HG02678 (cell line): ENCODE data around the gene PLPP3.

ENCODE experiments used
- ATAC-seq: cut with Tn5 transposase; IDR thresholded peaks from one replicate; pipeline ENCODE4 v1.9.1; 2021; ENCODE audit warnings: mild to moderate bottlenecking, moderate library complexity; ENCODE audit not compliant: unreplicated experiment

The PLPP3 gene

GRCh38 chr1:56468518-56468917, 110.8 kb downstream of the PLPP3 start:
- no peak for ATAC-seq

DNA sequence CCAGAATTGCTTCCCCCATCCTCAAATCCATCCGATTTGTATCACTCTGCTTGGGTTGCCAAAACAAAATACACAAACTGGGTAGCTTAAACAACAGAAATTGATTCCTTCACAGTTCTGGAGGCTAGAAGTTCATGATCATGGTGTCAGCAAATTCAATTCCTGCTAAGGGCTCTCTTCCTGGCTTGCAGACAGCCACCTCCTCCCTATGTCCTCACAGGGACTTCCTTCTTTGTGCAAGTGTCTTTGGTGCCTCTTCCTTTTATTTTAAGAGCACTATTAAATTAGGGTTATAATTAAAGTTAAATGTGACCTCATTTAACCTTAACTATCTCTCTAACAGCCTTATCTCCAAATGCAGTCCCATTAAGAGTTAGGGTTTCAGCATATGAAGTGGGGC, 112.8 kb downstream of the PLPP3 start:
- no peak for ATAC-seq

DNA sequence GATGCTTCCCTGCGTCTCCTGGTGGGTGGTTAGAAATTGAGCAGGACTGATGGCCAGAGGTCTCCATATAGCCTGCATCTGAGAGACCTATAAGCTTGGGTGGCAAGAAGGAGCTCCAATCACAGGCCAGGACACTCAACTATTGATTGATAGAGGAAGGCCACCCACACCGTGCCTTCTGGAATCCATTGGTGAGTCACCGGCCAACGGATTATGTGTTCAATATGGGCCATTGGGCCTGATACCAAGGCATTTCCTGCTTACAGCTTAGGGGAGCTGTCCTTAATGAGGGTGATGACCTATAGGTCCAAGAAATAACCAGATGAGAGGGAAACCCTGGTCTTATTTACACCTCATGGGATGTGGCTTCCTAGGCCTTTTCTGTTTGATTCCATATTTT, 115.1 kb downstream of the PLPP3 start:
- no peak for ATAC-seq

GRCh38 chr1:56463376-56463775, 116.0 kb downstream of the PLPP3 start:
- ATAC-seq = no peak

DNA sequence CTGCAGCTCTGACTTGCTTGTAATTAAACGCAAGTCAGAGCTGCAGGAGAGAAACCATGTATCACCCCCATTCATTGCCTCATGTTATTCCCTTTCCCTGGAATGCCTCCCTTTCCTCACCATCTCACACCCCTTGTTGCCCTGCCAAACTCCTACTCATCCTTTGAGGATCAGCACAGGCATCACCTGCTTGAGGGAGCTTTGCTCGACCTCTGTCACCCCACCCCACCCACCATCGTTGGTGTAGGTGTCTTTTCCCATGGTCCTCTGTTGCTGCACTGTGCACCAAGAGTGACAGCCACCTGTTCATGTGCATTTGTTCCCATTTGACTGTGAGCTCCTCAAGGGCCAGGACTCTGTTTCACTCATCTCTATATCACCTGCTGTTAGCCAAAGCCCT, 117.2 kb downstream of the PLPP3 start:
- ATAC-seq = no peak

DNA sequence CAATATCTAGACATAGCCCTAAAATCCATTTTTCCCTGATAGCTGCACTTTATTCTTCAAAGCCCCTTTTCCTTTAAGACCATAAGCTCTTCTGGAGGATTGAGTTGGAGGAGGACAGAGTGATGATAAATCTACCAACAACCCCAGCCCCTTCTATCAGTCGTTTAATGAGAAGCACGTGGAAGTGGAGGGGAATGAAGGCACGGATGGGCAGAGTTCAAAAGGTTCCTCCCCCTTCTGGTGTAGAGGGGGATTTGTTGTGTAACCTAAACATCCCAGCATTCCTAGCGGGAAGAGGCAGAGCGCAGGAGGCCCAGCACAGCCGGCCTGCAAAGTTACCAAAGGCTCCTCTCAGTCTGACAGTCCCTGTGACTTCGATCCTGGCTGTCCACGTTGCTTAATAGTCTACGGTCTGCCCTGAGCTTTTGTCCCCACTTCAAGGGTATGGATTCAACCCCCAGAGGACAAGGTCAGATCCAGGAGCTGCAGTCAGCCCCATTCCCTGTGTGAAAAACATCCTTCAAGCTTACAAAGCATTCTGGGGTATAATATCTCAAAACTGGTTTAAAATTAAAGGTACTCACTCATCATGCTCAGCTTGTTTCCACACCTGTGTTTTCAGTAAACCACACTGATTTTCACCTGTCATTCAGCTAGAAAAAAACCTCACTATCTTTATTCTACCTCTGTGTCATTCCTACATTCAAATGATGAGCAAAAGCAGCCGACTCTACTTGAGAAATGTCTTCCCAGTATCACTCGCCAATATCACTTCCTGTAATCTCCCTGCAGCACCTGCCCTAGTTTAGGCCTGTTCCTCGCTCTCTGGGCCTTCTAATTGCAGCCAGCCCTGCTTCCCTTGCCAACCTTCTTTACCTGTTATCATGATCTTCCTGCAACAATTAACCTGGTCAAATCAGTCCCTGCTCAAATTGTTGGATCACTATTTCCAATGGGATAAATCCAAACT, 117.9 kb downstream of the PLPP3 start:
- ATAC-seq = no peak

GRCh38 chr1:56459260-56459659, 120.1 kb downstream of the PLPP3 start:
- no peak for ATAC-seq

- no peak for ATAC-seq
These were observed 121.5 kb downstream of the PLPP3 start for GRCh38 chr1:56457756-56458375.

GRCh38 chr1:56456435-56457101, 122.8 kb downstream of the PLPP3 start:
- ATAC-seq = no peak

DNA sequence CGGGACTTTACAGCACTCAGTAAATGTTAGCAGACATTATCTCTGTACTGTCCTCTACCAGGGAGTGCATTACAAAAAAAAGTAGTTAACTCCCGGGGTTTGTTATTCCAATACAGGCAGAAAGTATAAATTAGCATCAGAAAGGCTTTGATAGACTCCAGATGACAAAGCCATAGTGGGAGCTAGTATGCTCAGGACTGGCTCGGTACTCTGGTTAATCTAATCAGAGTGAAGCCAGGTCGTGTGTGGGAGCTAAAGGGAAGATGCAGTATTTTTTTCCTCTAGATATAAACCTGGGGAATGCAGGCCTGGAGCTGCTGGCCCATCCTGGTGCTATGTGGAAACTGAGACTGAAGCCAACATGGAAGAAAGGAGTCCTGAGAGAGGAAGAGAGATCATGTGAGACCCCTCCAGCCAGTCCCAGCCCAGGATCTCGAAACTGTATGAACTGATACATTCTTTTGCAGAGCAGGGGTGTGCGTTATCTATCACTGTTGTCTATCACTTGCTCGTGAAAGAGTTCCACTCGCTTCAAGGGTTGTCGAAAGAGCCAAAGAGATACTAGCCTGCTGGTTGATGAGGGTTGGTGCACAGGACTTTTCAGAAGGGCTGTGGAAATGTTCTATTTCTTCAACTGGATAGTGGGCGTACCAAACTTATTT, 125.8 kb downstream of the PLPP3 start:
- ATAC-seq = no peak

- ATAC-seq = no peak
These were observed 126.3 kb downstream of the PLPP3 start for GRCh38 chr1:56453016-56453415.

DNA sequence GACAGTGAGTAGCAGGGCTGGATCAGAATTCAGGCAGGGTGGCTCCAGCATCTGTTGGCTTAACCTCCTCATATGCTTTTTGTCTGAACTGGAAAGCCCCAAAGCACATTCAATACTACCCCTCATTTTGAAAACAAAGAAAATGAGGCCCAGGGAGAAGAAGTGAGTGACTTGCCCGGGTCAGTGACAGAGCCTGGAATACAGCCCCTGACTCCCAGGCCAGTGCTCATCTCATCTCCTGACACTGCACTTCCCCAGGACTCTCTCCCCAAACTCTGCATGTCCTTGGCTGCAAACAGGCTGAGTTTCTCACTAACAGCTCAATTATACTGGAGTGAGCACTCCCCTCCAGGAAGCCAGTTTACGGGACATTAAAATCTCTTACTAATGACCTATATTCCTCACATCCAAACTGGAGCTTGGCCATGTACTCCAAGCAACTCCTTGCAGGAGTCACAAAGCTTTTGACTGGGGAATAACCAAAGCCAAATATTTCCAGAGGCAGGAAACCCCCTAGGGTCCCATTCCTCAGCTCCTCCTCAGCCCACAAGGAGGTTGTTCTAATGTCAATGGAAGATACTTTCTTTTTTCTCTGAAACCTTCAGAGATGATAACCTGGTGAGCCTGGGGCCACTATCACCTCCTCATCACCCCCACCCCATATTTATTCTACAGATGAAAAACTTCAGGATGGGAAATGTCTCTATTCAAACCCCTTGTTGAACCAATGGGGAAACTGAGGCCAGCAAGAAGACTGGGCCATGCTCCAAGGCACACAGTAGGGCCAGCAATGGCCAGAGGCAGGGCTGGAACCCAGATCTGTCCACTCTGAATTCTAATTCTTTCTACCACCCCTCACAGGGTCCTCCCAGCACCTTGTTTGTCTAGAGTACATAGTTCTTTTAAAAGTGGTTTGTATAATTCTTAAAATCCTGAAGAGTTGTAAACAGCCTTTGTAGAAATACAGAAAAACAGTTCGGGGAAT, 127.0 kb downstream of the PLPP3 start:
- ATAC-seq = no peak

GRCh38 chr1:56451491-56451890, 127.9 kb downstream of the PLPP3 start:
- no peak for ATAC-seq

DNA sequence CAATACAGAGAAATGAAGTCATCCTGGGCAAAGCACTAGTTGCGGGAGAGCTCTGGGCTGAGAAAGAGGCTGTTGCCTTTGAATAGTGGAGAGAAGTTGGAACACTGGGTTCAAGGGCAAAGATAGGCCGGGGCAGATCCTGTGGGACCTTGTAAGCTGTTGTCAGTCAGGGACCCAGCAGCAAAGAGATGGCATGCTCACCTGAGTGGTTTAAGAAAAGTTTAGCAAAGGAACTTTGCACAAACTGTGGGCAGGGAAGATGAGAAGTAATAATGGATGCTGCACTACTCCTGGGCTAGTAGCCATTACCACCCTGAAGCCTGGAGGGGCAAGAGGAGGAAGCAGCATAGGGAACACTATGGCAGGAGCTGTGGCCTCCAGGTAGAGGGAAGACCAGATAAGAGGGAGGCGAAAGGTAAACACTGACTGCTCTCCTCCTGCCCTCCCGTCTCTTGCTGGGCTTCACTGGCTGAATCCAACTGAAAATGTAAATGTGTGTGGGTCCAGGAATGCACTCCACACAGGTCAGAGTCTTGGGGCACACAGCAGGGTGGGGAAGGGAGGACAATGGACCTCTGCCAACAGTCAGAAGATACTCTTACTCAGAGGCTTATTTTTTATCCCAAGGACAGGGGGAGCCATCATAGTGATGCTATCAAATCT, 129.2 kb downstream of the PLPP3 start:
- no peak for ATAC-seq

GRCh38 chr1:56448529-56449300, 130.6 kb downstream of the PLPP3 start:
- ATAC-seq = no peak

DNA sequence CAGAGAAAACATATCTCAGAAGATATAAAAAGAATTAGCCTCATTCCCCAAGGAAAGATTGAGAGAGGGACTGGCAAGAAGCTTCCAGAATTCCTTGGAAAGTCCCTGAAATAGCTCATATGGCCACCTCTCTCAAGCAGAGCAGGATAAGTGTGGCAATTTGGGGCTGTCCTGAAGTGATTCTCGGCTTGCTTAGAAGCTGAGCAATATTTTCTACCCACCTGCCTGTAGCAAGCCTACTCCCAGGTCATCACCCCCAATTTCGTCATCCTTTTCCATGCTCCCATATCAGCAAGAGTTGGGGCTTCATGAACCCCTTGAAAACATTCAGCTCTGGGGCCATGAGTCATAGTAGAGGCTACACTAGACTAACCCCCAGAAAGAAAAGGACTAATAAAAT, 131.5 kb downstream of the PLPP3 start:
- no peak for ATAC-seq

- ATAC-seq = no peak
These were observed 132.7 kb downstream of the PLPP3 start for GRCh38 chr1:56446531-56447098.

GRCh38 chr1:56444960-56445646, 134.3 kb downstream of the PLPP3 start:
- no peak for ATAC-seq
